Psoas muscle (tissue), 8 donors: ENCODE measurements around the gene P2RX2. TPM values are rescaled to one million over a fixed set of nuclear protein-coding genes. Genes with fewer than 3 reads are reported as not detected.

Experiments used
- ATAC-seq, 4 donors: fragments of 200-7000 bp; cut with Tn5 transposase; one replicate each; pipeline ENCODE4 v1.9.1; 2020; ENCODE audit warnings: moderate library complexity in 3 of 4, mild to moderate bottlenecking in 2 of 4
- DNase-seq, 2 donors: peaks; one replicate each; pipeline ENCODE4 v3.0.0-alpha.2; 2020
- H3K27ac ChIP-seq: fragments of 200-600 bp; one replicate; pipeline ENCODE4 v1.8.0; 2022
- H3K27me3 ChIP-seq, 3 donors: fragments of 200-600 bp in 1 of 3; one replicate each; pipeline versions ENCODE4 v1.6.1 to v1.8.0; 2013 to 2022; ENCODE audit warnings: low read length in 2 of 3, mild to moderate bottlenecking in 2 of 3, moderate library complexity in 1 of 3; ENCODE audit not compliant: insufficient read depth in 3 of 3
- H3K36me3 ChIP-seq, 2 donors: fragments of 200-600 bp in 1 of 2; one replicate each; pipeline versions ENCODE4 v1.6.1 to v1.8.0; 2013 to 2022; ENCODE audit warnings: low read depth in 1 of 2, mild to moderate bottlenecking in 1 of 2, moderate library complexity in 1 of 2; ENCODE audit not compliant: insufficient read depth in 1 of 2
- H3K4me1 ChIP-seq: fragments of 200-600 bp; one replicate; pipeline ENCODE4 v1.8.0; 2022
- H3K4me3 ChIP-seq: fragments of 200-600 bp; one replicate; pipeline ENCODE4 v1.8.0; 2022; ENCODE audit warnings: mild to moderate bottlenecking
- H3K9me3 ChIP-seq: fragments of 200-600 bp; one replicate; pipeline ENCODE4 v1.8.0; 2022
- WGBS, 3 donors: extraction: QIAGEN DNeasy Blood & Tissue Kit; methylation state at CpG; one replicate each; pipeline versions ENCODE4 v1.1.6 to v1.1.7; 2013; 5-methylcytosine and 5-hydroxymethylcytosine counted together
- intact Hi-C, 2 donors: fragments of 100-400 bp; cut with DNase I; formaldehyde crosslinking; loops; one replicate each; pipeline versions ENCODE4 v1.11.0 to v1.14.2; 2022
- polyA plus RNA-seq, 3 donors: library from polyadenylated mRNA; stranded (reverse); fragments of 200-250 nt; gene quantifications; one replicate each; pipeline ENCODE4 v1.2.3, GENCODE V29; 2013
- total RNA-seq, 4 donors: library from RNA; stranded (reverse); fragmentation: NEBNext Ultra II Directional in 2 of 4; extraction: Animal tissue kit (Norgen Biotek cat#: 25700) in 2 of 4; gene quantifications; one replicate each; pipeline versions ENCODE4 v1.2.1 to v1.2.4, GENCODE V29; 2021 to 2023
- TF ChIP-seq, protein P1 (sequence below): fragments of 200-600 bp; IDR thresholded peaks from one replicate; pipeline ENCODE4 v1.8.0; 2022; ENCODE audit warnings: antibody characterized with exemption
- donor health status: healthy with polysubstance abuse.
- donor health status: DM: no; HTN: no; CAD: no; lungs with moderate emphysema.
- donor health status: Bipolar disorder and iron deficiency.
- donor health status: healthy.
- donor health status: DM: yes; HTN: yes; CAD: no.
- donor health status: DM: no; HTN: no; CAD: no.
- donor health status: DM: no; HTN: no; CAD: no.
- donor health status: DM: yes; HTN: yes; CAD: no.

Gene P2RX2
- total and polyA plus RNA-seq, 7 donors = 0.01 TPM; not detected in 6

GRCh38 chr12:132581348-132582057 is 37.1 kb upstream of the P2RX2 start:
- Histone ChIP-seq H3K36me3 (peaks cover 0 to 53% of the 10 kb centered on the region in 2 donors), H3K27ac (no peak overlapping the region), H3K9me3 (no peaks in the 10 kb centered on the region), H3K27me3 (no peaks in the 10 kb centered on the region), H3K4me1 (no peaks in the 10 kb centered on the region), H3K4me3 (no peak overlapping the region)
- 80 to 87% (median 83%) methylated on average over 15 to 17 of the region's 17 CpGs for WGBS, 3 donors
- intact Hi-C loops = no loop called here
- DNase-seq (peak in 1 of 2 donors; percentile 13), ATAC-seq (no peak)
- TF ChIP-seq, protein P1, sequence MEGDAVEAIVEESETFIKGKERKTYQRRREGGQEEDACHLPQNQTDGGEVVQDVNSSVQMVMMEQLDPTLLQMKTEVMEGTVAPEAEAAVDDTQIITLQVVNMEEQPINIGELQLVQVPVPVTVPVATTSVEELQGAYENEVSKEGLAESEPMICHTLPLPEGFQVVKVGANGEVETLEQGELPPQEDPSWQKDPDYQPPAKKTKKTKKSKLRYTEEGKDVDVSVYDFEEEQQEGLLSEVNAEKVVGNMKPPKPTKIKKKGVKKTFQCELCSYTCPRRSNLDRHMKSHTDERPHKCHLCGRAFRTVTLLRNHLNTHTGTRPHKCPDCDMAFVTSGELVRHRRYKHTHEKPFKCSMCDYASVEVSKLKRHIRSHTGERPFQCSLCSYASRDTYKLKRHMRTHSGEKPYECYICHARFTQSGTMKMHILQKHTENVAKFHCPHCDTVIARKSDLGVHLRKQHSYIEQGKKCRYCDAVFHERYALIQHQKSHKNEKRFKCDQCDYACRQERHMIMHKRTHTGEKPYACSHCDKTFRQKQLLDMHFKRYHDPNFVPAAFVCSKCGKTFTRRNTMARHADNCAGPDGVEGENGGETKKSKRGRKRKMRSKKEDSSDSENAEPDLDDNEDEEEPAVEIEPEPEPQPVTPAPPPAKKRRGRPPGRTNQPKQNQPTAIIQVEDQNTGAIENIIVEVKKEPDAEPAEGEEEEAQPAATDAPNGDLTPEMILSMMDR = no peak

GRCh38 chr12:132582058-132582420 is 36.5 kb upstream of the P2RX2 start:
- ATAC-seq (peak in 1 of 4 donors; percentile 34), DNase-seq (peak in 1 of 2 donors; percentile 48)
- TF ChIP-seq, protein P1 = no peak
- Histone ChIP-seq H3K36me3 (peaks cover 0 to 48% of the 10 kb centered on the region in 2 donors), H3K27ac (no peak overlapping the region), H3K4me3 (no peak overlapping the region), H3K27me3 (no peaks in the 10 kb centered on the region), H3K9me3 (no peaks in the 10 kb centered on the region), H3K4me1 (no peaks in the 10 kb centered on the region)
- WGBS, 3 donors = 64 to 70% (median 70%) methylated on average over 15 to 24 of the region's 24 CpGs
- intact Hi-C loops = no loop called here

DNA sequence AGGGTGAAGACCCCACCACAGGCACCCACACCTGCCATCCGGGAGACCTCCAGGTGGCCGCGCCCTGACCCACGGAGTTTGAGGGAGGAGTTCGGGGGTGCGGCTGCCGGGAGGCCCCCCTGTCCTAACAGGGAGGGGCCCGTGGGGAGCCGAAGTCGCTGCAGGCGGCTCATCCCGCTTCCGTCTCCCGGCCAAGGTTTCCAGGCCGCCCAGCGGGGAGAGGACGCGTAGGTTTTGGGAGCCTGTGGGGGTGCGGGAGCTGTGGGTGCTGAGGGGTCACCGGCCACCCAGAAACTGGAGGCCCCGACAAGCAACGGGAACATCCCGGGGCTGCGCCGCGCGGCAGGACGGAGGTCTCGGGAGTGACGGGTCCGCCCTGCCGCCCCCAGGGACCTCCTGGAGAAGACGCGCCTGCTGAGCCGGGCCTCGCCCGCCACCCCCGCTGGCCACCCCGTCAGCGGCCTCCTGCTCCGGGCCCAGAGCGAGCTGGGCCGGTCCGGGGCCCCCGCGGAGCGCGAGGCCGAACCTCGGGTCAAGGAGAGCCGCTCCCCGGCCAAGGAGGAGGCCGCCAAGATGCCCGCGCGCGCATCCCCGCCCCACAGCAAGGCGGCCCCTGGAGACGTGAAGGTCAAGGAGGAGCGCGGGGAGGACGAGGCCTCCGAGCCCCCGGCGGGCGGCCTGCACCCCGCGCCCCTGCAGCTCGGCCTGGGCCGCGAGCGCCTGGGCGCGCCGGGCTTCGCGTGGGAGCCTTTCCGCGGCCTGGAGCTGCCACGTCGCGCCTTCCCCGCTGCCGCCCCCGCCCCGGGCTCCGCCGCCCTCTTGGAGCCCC is 35.8 kb upstream of the P2RX2 start:
- H3K4me1 ChIP-seq = no peaks in the 10 kb centered on the region
- no peak for ATAC-seq
- H3K9me3 ChIP-seq = no peaks in the 10 kb centered on the region
- intact Hi-C loops = no loop called here
- TF ChIP-seq, protein P1 = no peak
- peak overlapping the region; percentile 41 for H3K4me3 ChIP-seq
- peaks cover 0 to 40% of the 10 kb centered on the region in 2 donors for H3K36me3 ChIP-seq
- peak in 1 of 2 donors; percentile 17 for DNase-seq
- no peak overlapping the region for H3K27ac ChIP-seq
- WGBS, 3 donors = 70 to 84% (median 75%) methylated on average over 46 to 89 of the region's 89 CpGs
- H3K27me3 ChIP-seq = no peaks in the 10 kb centered on the region

GRCh38 chr12:132583411-132583710 is 35.2 kb upstream of the P2RX2 start:
- H3K27ac ChIP-seq = no peak overlapping the region
- WGBS, 3 donors = 69 to 71% (median 70%) methylated on average over 24 to 50 of the region's 50 CpGs
- peak in 1 of 2 donors; percentile 8 for DNase-seq
- ATAC-seq = no peak
- intact Hi-C loops = no loop called here
- H3K36me3 ChIP-seq = peaks cover 0 to 37% of the 10 kb centered on the region in 2 donors
- H3K4me1 ChIP-seq = no peaks in the 10 kb centered on the region
- H3K4me3 ChIP-seq = no peak overlapping the region
- no peaks in the 10 kb centered on the region for H3K27me3 ChIP-seq
- no peaks in the 10 kb centered on the region for H3K9me3 ChIP-seq
- TF ChIP-seq, protein P1 = no peak
